ENCODE results near the gene DCTN4.

The DCTN4 gene

DNA sequence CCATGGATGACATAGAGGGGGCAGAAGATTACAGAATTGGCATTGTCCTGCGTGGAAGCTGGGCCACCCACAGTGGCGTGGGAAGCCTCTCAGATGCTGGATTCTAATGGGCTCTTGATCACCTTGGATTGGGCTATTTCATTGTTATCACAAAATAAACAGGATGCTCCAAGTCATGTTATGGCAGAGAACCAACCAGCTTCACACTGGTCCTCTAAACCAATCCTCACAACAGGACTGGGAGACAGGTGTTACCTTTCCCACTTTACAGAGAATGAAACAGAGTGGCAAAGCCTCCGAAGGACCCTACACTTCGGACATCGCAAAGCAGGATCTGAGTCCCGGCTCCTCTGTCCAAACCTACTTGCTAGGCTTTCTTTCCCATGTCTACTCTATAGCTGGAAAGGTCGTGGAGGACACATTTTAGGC, 19.3 kb upstream of the DCTN4 start:
- H2AFZ ChIP-seq (ENCODE audit: low read length, unreplicated experiment): peak overlapping the region; percentile 57
- H3K36me3 ChIP-seq (ENCODE audit: insufficient read depth, low read length): no peaks in the 10 kb centered on the region
- H3K4me1 ChIP-seq (ENCODE audit: control insufficient read depth, insufficient read depth, low read length, unreplicated experiment): peaks cover 55% of the 10 kb centered on the region
- no peaks in the 10 kb centered on the region for H3K27me3 ChIP-seq (ENCODE audit: insufficient read depth, low read length)
- H3K79me2 ChIP-seq (ENCODE audit: control insufficient read depth, insufficient read depth, low read length, unreplicated experiment): peaks cover 46% of the 10 kb centered on the region
- peak overlapping the region; percentile 95 for H3K27ac ChIP-seq (ENCODE audit: low read depth, low read length)
- H3K4me3 ChIP-seq (ENCODE audit: low read depth, low read length): peak overlapping the region; percentile 90

DNA sequence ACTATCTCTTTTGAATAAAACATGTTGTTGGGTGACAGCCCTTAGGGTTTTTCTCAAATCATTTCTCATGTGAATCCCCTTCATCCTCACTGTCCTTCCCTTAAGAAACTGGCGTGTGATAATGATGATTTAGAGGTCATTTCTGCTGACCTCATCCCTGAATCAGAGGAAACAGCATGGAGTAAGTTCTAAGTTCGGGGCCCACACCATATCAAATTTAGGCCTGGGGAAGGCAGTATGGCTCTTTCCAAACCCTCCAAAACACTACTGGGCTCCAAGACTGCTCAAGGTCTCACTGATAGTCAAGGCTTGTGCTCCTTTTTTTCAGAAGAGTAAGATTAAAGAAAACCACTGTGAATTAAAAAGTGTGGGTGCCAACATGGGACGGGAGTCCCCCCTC, 18.9 kb upstream of the DCTN4 start:
- Histone ChIP-seq H2AFZ (ENCODE audit: low read length, unreplicated experiment) (peak overlapping the region; percentile 57), H3K79me2 (ENCODE audit: control insufficient read depth, insufficient read depth, low read length, unreplicated experiment) (peaks cover 42% of the 10 kb centered on the region), H3K27ac (ENCODE audit: low read depth, low read length) (peak overlapping the region; percentile 95), H3K36me3 (ENCODE audit: insufficient read depth, low read length) (no peaks in the 10 kb centered on the region), H3K4me3 (ENCODE audit: low read depth, low read length) (peak overlapping the region; percentile 90), H3K4me1 (ENCODE audit: control insufficient read depth, insufficient read depth, low read length, unreplicated experiment) (peaks cover 50% of the 10 kb centered on the region), H3K27me3 (ENCODE audit: insufficient read depth, low read length) (no peaks in the 10 kb centered on the region)

DNA sequence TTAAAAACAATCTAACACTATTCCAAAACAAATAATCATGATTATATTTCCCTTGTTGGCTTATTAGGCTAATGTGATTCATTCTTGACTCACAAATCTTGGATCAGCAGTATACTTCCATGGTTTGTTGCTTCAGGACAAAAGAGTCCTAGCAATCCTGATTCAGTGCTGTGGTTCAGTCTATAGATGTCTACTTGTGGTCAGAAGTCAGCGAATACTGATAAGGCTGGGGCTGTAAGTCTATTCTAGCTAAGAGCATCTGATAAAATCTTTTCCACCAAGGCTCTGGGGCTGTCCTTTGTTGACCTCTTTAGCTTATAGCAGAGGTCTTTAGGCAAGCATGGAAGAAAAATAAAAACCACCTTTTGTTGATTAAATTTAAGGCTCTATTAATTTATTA, 15.3 kb upstream of the DCTN4 start:
- Histone ChIP-seq H3K4me1 (ENCODE audit: control insufficient read depth, insufficient read depth, low read length, unreplicated experiment) (peaks cover 35% of the 10 kb centered on the region), H3K4me3 (ENCODE audit: low read depth, low read length) (0 out of 2 replicates have a peak overlapping the region, but pooled peaks have one; percentile 6), H3K79me2 (ENCODE audit: control insufficient read depth, insufficient read depth, low read length, unreplicated experiment) (peaks cover 21% of the 10 kb centered on the region), H3K36me3 (ENCODE audit: insufficient read depth, low read length) (no peaks in the 10 kb centered on the region), H3K27me3 (ENCODE audit: insufficient read depth, low read length) (no peaks in the 10 kb centered on the region), H3K27ac (ENCODE audit: low read depth, low read length) (peak overlapping the region; percentile 79), H2AFZ (ENCODE audit: low read length, unreplicated experiment) (peak overlapping the region; percentile 1)

DNA sequence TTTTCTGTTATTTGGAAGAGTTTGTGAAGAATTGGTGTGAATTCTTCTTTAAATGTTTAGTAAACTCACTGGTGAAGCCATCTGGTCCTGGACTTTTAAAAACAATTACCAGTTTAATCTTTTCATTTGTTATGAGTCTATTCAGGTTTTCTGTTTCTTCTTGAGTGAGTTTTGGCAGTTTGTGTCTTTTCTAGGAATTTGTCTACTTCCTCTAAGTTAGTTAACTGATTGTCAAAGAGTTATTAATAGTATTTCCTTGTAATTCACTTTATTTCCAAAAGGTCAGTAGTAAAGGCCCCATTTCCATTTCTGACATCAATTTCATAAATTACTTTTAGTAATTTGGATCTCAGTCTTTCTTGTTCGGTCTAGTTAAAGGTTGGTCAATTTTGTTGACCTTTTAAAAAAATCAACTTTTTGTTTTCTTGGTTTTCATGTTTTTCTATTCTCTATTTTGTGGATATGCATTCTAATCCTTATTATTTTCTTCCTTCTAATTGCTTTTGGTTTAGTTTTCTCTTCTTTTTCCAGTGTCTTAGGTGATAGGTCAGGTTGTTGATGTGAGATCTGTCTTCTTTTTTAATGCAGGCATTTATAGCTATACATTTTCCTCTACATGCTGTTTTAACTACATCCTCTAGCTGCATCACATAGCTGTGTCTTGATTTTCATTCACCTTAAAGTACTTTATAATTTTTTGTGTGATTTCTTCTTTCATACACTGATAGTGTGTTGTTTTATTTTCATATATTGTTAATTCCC, 12.4 kb upstream of the DCTN4 start:
- Histone ChIP-seq H3K4me1 (ENCODE audit: control insufficient read depth, insufficient read depth, low read length, unreplicated experiment) (peaks cover 26% of the 10 kb centered on the region), H3K27ac (ENCODE audit: low read depth, low read length) (no peak overlapping the region), H3K4me3 (ENCODE audit: low read depth, low read length) (no peak overlapping the region), H2AFZ (ENCODE audit: low read length, unreplicated experiment) (no peak overlapping the region), H3K79me2 (ENCODE audit: control insufficient read depth, insufficient read depth, low read length, unreplicated experiment) (no peaks in the 10 kb centered on the region), H3K36me3 (ENCODE audit: insufficient read depth, low read length) (no peaks in the 10 kb centered on the region), H3K27me3 (ENCODE audit: insufficient read depth, low read length) (no peaks in the 10 kb centered on the region)

DNA sequence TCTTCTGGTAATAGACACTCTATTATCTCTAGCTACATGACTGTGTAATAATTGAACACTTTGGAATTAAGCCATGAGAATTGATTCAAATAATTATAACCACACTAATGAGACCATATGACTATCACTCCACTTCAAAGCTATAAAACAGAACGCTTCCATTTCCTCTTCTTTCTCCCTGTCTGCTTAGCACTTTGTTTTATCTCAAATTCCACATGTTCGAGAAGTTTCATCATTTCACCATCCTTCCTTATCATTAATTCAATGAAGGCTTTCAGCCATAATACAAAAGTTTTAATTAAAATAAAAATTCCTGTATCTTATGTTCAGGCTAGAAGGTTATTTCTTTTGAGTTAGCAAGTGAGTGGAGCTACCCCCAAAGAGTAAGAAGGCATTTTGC, 7.4 kb upstream of the DCTN4 start:
- no peaks in the 10 kb centered on the region for H3K27me3 ChIP-seq (ENCODE audit: insufficient read depth, low read length)
- H2AFZ ChIP-seq (ENCODE audit: low read length, unreplicated experiment): no peak overlapping the region
- H3K79me2 ChIP-seq (ENCODE audit: control insufficient read depth, insufficient read depth, low read length, unreplicated experiment): no peaks in the 10 kb centered on the region
- H3K27ac ChIP-seq (ENCODE audit: low read depth, low read length): no peak overlapping the region
- H3K4me1 ChIP-seq (ENCODE audit: control insufficient read depth, insufficient read depth, low read length, unreplicated experiment): peaks cover 23% of the 10 kb centered on the region
- no peak overlapping the region for H3K4me3 ChIP-seq (ENCODE audit: low read depth, low read length)
- no peaks in the 10 kb centered on the region for H3K36me3 ChIP-seq (ENCODE audit: insufficient read depth, low read length)

DNA sequence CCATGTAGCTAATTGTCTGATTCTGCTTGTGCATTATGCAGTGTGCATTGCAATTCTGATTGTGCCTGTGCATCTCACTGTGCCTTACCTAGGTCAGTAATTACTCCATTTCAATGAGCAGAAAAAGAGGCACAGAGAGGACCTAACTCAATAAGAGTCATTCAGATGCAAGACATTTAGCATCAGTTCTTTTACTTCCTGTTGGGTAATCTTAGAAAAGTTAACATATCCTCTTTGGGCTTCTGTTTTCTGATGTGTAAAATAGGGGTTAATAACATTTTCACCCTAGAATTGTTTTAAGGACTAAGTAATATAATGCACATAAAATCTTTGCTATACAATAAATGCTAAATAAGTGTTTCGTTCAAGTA, 7.0 kb upstream of the DCTN4 start:
- Histone ChIP-seq H3K4me1 (ENCODE audit: control insufficient read depth, insufficient read depth, low read length, unreplicated experiment) (peaks cover 23% of the 10 kb centered on the region), H3K27ac (ENCODE audit: low read depth, low read length) (no peak overlapping the region), H3K4me3 (ENCODE audit: low read depth, low read length) (no peak overlapping the region), H3K36me3 (ENCODE audit: insufficient read depth, low read length) (no peaks in the 10 kb centered on the region), H3K27me3 (ENCODE audit: insufficient read depth, low read length) (no peaks in the 10 kb centered on the region), H3K79me2 (ENCODE audit: control insufficient read depth, insufficient read depth, low read length, unreplicated experiment) (no peaks in the 10 kb centered on the region), H2AFZ (ENCODE audit: low read length, unreplicated experiment) (no peak overlapping the region)

DNA sequence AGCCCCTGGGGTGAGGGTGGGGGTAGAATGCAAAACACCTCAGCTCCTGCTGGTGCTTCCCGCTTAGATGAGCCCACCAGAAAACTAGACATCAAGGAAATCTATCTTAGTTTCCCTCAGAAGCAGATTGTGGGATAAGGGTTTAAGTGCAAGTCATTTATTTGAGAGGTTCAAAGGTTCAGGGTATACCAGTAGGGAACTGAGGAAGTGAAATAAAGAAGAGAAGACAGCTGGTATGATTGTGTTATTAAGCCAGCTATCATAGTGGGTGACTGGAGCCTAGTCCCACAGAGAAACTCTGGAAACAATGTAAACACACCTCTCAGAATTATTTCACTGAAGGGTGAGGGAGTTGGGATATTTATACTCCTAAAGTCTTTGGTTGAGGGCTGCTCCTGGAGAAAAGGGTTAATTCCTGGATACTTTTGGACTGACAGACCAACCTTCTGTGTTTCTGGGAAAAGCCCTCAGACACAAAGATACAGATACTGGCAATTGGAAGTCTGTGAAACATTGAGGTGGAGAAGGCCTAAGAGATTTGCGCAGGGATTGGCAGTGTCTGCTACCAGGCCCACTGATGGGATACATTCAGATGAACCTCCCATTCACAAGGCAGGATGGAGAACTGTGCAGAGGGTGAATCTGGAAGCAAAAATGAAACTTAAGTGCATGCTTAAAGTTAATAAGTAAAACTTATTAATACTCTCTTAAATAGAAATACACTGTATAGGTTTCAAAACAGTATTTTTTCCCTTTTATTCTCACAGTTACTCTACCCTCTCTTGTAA, 6.4 kb upstream of the DCTN4 start:
- Histone ChIP-seq H2AFZ (ENCODE audit: low read length, unreplicated experiment) (no peak overlapping the region), H3K27ac (ENCODE audit: low read depth, low read length) (no peak overlapping the region), H3K4me3 (ENCODE audit: low read depth, low read length) (no peak overlapping the region), H3K4me1 (ENCODE audit: control insufficient read depth, insufficient read depth, low read length, unreplicated experiment) (peaks cover 23% of the 10 kb centered on the region), H3K27me3 (ENCODE audit: insufficient read depth, low read length) (no peaks in the 10 kb centered on the region), H3K36me3 (ENCODE audit: insufficient read depth, low read length) (no peaks in the 10 kb centered on the region), H3K79me2 (ENCODE audit: control insufficient read depth, insufficient read depth, low read length, unreplicated experiment) (no peaks in the 10 kb centered on the region)

DNA sequence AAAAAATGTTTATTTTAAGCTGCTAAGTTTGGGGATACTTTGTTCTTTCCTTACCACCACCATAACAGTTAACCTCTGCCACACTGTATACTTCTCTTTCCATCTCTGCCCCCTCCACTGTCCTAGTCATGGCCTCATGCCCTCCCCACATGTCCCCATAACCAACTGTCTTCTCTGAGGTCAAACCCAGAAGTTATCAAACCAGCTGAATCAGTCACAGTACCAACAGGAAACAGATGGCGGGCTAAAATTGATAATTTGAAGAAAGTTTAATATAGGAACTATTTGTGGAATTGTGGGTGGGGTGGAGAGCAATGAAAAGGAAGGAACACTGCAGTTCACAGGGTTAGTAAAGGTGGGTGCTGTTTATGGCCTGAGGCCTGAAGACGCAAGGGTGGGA, 5.7 kb upstream of the DCTN4 start:
- Histone ChIP-seq H3K27me3 (ENCODE audit: insufficient read depth, low read length) (no peaks in the 10 kb centered on the region), H2AFZ (ENCODE audit: low read length, unreplicated experiment) (no peak overlapping the region), H3K4me1 (ENCODE audit: control insufficient read depth, insufficient read depth, low read length, unreplicated experiment) (peaks cover 23% of the 10 kb centered on the region), H3K4me3 (ENCODE audit: low read depth, low read length) (no peak overlapping the region), H3K27ac (ENCODE audit: low read depth, low read length) (no peak overlapping the region), H3K79me2 (ENCODE audit: control insufficient read depth, insufficient read depth, low read length, unreplicated experiment) (no peaks in the 10 kb centered on the region), H3K36me3 (ENCODE audit: insufficient read depth, low read length) (no peaks in the 10 kb centered on the region)

DNA sequence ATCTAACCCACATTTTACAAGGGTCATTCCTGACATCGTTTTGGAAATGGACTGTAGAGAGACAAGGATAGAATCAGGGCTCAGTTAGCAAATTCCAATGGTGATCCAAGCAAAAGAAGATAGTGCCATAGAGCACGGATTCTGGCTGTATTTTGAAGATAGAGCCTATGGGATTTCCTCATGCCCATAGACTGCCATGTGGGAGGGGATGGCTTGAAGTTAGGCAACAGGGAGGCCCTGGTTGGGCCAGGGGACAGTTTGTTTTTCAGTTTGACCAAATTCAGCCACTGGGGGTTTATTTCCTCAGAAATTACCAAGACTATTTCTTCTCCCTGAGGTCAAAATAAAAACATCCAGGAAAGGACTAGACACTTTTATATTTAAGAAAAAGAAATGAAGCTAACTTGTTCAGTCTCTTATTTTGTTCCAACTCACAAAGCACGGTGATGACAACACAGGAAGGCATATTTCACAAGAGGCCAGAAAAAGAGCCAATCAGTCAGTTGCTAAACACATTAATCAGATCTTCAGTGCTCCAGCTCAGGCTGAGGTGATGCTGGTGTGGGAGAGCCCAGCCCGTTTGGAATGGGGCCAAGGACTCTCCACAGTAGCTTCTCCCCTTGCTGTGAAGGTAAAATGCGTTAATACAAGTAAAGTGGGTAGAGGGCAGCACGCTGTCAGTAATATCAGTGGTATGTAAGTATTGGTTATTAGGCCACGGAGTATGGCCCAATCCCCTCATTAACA, 4.4 kb upstream of the DCTN4 start:
- H3K79me2 ChIP-seq (ENCODE audit: control insufficient read depth, insufficient read depth, low read length, unreplicated experiment): peaks cover under 1% of the 10 kb centered on the region
- peak overlapping the region; percentile 34 for H2AFZ ChIP-seq (ENCODE audit: low read length, unreplicated experiment)
- H3K36me3 ChIP-seq (ENCODE audit: insufficient read depth, low read length): no peaks in the 10 kb centered on the region
- H3K4me3 ChIP-seq (ENCODE audit: low read depth, low read length): peak overlapping the region; percentile 4; the same call in 1 of the 2 replicates
- H3K27me3 ChIP-seq (ENCODE audit: insufficient read depth, low read length): no peaks in the 10 kb centered on the region
- peak overlapping the region; percentile 96 for H3K27ac ChIP-seq (ENCODE audit: low read depth, low read length)
- peaks cover 24% of the 10 kb centered on the region for H3K4me1 ChIP-seq (ENCODE audit: control insufficient read depth, insufficient read depth, low read length, unreplicated experiment)

DNA sequence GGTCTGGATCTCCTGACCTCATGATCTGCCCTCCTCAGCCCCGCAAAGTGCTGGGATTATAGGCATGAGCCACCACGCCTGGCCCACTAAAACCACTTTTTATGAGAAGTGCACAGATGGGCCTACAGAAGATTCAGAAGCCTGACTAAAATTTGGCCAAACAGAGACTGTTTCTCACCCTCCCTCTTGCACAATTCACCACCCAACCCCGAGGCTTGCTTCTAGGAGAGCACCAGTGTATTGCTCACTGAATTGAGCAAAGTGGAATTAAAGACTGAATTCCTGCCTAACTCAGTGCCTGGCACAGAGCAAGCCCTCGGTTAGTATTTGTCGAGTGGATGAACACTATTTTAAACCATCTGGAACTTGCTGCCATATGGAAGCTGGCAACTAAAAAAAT, 3.4 kb upstream of the DCTN4 start:
- Histone ChIP-seq H3K79me2 (ENCODE audit: control insufficient read depth, insufficient read depth, low read length, unreplicated experiment) (peaks cover 10% of the 10 kb centered on the region), H3K27me3 (ENCODE audit: insufficient read depth, low read length) (no peaks in the 10 kb centered on the region), H3K4me1 (ENCODE audit: control insufficient read depth, insufficient read depth, low read length, unreplicated experiment) (peaks cover 26% of the 10 kb centered on the region), H2AFZ (ENCODE audit: low read length, unreplicated experiment) (peak overlapping the region; percentile 37), H3K36me3 (ENCODE audit: insufficient read depth, low read length) (no peaks in the 10 kb centered on the region), H3K27ac (ENCODE audit: low read depth, low read length) (peak overlapping the region; percentile 96), H3K4me3 (ENCODE audit: low read depth, low read length) (no peak overlapping the region)

All from ACC112 (cell line).